Measurements from ENCODE around the gene NOLC1. TPM values are rescaled to one million over a fixed set of nuclear protein-coding genes. Genes with fewer than 3 reads are reported as not detected.

The NOLC1 gene
- total and polyA plus RNA-seq, 2 of the 13 experiments (the other 11 are each of a cell fraction or from before 2014, with no cell fraction given) = 50.6 to 81.0 TPM

- TF ChIP-seq ZNF691 (CRISPR knock-in tag; IDR thresholded peaks at IDR 0.05; ENCODE audit: borderline replicate concordance, low read depth) = peak; percentile 41; the same call in 1 of the 2 replicates
- TF ChIP-seq ZNF180 (CRISPR knock-in tag; IDR thresholded peaks at IDR 0.05; ENCODE audit: borderline replicate concordance, low read depth) = no peak; the same call in 1 of the 2 replicates
- TF ChIP-seq ZNF430 (CRISPR knock-in tag; IDR thresholded peaks at IDR 0.05) = peak; percentile 67; the same call in 1 of the 2 replicates
- no peak for TF ChIP-seq RNF219 (CRISPR knock-in tag; IDR thresholded peaks at IDR 0.05)
- TF ChIP-seq E2F1 (CRISPR knock-in tag; IDR thresholded peaks at IDR 0.05) = peak; percentile 100
- no peak for TF ChIP-seq PCBP1 (IDR thresholded peaks at IDR 0.05; ENCODE audit: borderline replicate concordance, low read depth, low read length)
- TF ChIP-seq ZNF761 (CRISPR knock-in tag; conservative IDR thresholded peaks at IDR 0.05) = peak; percentile 53; the same call in 1 of the 2 replicates
- peak; percentile 90; the same call in 1 of the 2 replicates for TF ChIP-seq DR1 (CRISPR knock-in tag; IDR thresholded peaks at IDR 0.05)
- TF ChIP-seq POLR2AphosphoS2 (IDR thresholded peaks at IDR 0.05; ENCODE audit: low read depth, low read length) = peak; percentile 95; the same call in 1 of the 2 replicates
- TF ChIP-seq ZBTB8A (CRISPR knock-in tag; IDR thresholded peaks at IDR 0.05; ENCODE audit: borderline replicate concordance, low read depth) = no peak
- peak; percentile 76; the same call in 1 of the 2 replicates for TF ChIP-seq MTERF4 (CRISPR knock-in tag; IDR thresholded peaks at IDR 0.05)
- no peak for TF ChIP-seq IKZF1 (IDR thresholded peaks at IDR 0.05)
- no peak for TF ChIP-seq ZBTB10 (CRISPR knock-in tag; IDR thresholded peaks at IDR 0.05; ENCODE audit: borderline replicate concordance)
- TF ChIP-seq ZNF253 (CRISPR knock-in tag; IDR thresholded peaks at IDR 0.05; ENCODE audit: borderline replicate concordance) = no peak
- TF ChIP-seq ZNF549 (CRISPR knock-in tag; IDR thresholded peaks at IDR 0.05) = no peak
- peak; percentile 50; the same call in 1 of the 2 replicates for TF ChIP-seq ZNF770 (CRISPR knock-in tag; IDR thresholded peaks at IDR 0.05)
- peak; percentile 83; the same call in 1 of the 2 replicates for TF ChIP-seq FOXK1 (CRISPR knock-in tag; IDR thresholded peaks at IDR 0.05; ENCODE audit: borderline replicate concordance, low read depth)
Observed at GRCh38 chr10:102151774-102152544, at the start of gene NOLC1 (continued).

Measured in HepG2 (cell line).